Skeletal muscle tissue (tissue), 4 donors: Measurements from ENCODE around the gene EVA1A. TPM values are rescaled to one million over a fixed set of nuclear protein-coding genes. Genes with fewer than 3 reads are reported as not detected.

Experiments used
- H3K27ac ChIP-seq: one replicate; pipeline ENCODE4 v1.7.0; 2013; ENCODE audit warnings: mild to moderate bottlenecking, low read depth, low read length, inconsistent platforms
- H3K27me3 ChIP-seq, 3 donors: one replicate each; pipeline ENCODE4 v1.7.0; 2013; ENCODE audit warnings: low read length in 3 of 3; ENCODE audit not compliant: control insufficient read depth in 3 of 3, insufficient read depth in 3 of 3
- H3K36me3 ChIP-seq, 3 donors: one replicate each; pipeline ENCODE4 v1.7.0; 2013; ENCODE audit warnings: low read length in 3 of 3; ENCODE audit not compliant: control insufficient read depth in 3 of 3, insufficient read depth in 3 of 3
- H3K4me1 ChIP-seq, 3 donors: one replicate each; pipeline ENCODE4 v1.7.0; 2013; ENCODE audit warnings: low read length in 3 of 3, mild to moderate bottlenecking in 3 of 3; ENCODE audit not compliant: control insufficient read depth in 3 of 3, insufficient read depth in 3 of 3
- H3K4me3 ChIP-seq, 3 donors: one replicate each; pipeline ENCODE4 v1.7.0; 2013; ENCODE audit warnings: low read length in 3 of 3
- H3K9ac ChIP-seq, 3 donors: one replicate each; pipeline ENCODE4 v1.7.0; 2013; ENCODE audit warnings: low read length in 3 of 3, mild to moderate bottlenecking in 3 of 3, moderate library complexity in 2 of 3, low read depth in 1 of 3
- H3K9me3 ChIP-seq, 3 donors: one replicate each; pipeline ENCODE4 v1.7.0; 2013; ENCODE audit warnings: low read length in 3 of 3; ENCODE audit not compliant: control insufficient read depth in 3 of 3
- total RNA-seq: library from RNA; depleted of rRNA; stranded (reverse); fragments of >200 nt; gene quantifications from one replicate; pipeline ENCODE4 v1.2.3, GENCODE V29; 2014
- donor health status: Osteomylitis.

Gene EVA1A
- 6.3 TPM for total RNA-seq

- H3K27ac ChIP-seq, result peak within 1 kb of the TSS; percentile 19
- no peaks in the 10 kb centered on the region for H3K9me3 ChIP-seq
- peak within 1 kb of the TSS in 1 of 3 donors; percentile 57 for H3K9ac ChIP-seq
- peaks cover 0 to 22% (median 15%) of the 10 kb centered on the region in 3 donors for H3K27me3 ChIP-seq
- peak within 1 kb of the TSS; percentile 57 to 72 (median 69) for H3K4me3 ChIP-seq
- no peaks in the 10 kb centered on the region for H3K36me3 ChIP-seq
- H3K4me1 ChIP-seq, result peaks cover 6 to 8% (median 7%) of the 10 kb centered on the region in 3 donors
Observed at GRCh38 chr2:75560768-75561565, at the start of gene EVA1A. EVA1A (minus strand) TSS chr2:75560939; CDS start chr2:75518140, 42,799 bp downstream.

- Histone ChIP-seq H3K9me3 (no peaks in the 10 kb centered on the region), H3K27me3 (peaks cover 12 to 45% (median 39%) of the 10 kb centered on the region in 3 donors), H3K36me3 (no peaks in the 10 kb centered on the region), H3K4me3 (no peak overlapping the region), H3K9ac (no peak overlapping the region), H3K4me1 (peaks cover 0 to 4% (median 4%) of the 10 kb centered on the region in 3 donors), H3K27ac (no peak overlapping the region)
Observed at GRCh38 chr2:75609937-75610508, 49.3 kb upstream of the EVA1A start.

- Histone ChIP-seq H3K36me3 (no peaks in the 10 kb centered on the region), H3K27ac (no peak overlapping the region), H3K4me1 (peaks cover 0 to 4% (median 4%) of the 10 kb centered on the region in 3 donors), H3K9me3 (no peaks in the 10 kb centered on the region), H3K4me3 (no peak overlapping the region), H3K9ac (no peak overlapping the region), H3K27me3 (peaks cover 12 to 45% (median 39%) of the 10 kb centered on the region in 3 donors)
Observed at GRCh38 chr2:75609334-75609689, 48.6 kb upstream of the EVA1A start.

- no peaks in the 10 kb centered on the region for H3K9me3 ChIP-seq
- peak overlapping the region in 2 of 3 donors; percentile 31 to 40 for H3K4me3 ChIP-seq
- H3K4me1 ChIP-seq, result peaks cover 0 to 4% (median 4%) of the 10 kb centered on the region in 3 donors
- no peak overlapping the region for H3K9ac ChIP-seq
- no peaks in the 10 kb centered on the region for H3K36me3 ChIP-seq
- no peak overlapping the region for H3K27ac ChIP-seq
- peaks cover 12 to 45% (median 39%) of the 10 kb centered on the region in 3 donors for H3K27me3 ChIP-seq
Observed at GRCh38 chr2:75608684-75609333, 48.1 kb upstream of the EVA1A start.

- H3K27me3 ChIP-seq, result peaks cover 12 to 45% (median 39%) of the 10 kb centered on the region in 3 donors
- H3K9ac ChIP-seq, result no peak overlapping the region
- no peak overlapping the region for H3K27ac ChIP-seq
- H3K4me3 ChIP-seq, result no peak overlapping the region
- H3K4me1 ChIP-seq, result peaks cover 0 to 4% (median 4%) of the 10 kb centered on the region in 3 donors
- H3K36me3 ChIP-seq, result no peaks in the 10 kb centered on the region
- no peaks in the 10 kb centered on the region for H3K9me3 ChIP-seq
Observed at GRCh38 chr2:75607988-75608683, 47.4 kb upstream of the EVA1A start.

- Histone ChIP-seq H3K9ac (no peak overlapping the region), H3K36me3 (no peaks in the 10 kb centered on the region), H3K27ac (no peak overlapping the region), H3K4me1 (peaks cover 0 to 4% (median 4%) of the 10 kb centered on the region in 3 donors), H3K27me3 (peaks cover 12 to 45% (median 39%) of the 10 kb centered on the region in 3 donors), H3K9me3 (no peaks in the 10 kb centered on the region), H3K4me3 (no peak overlapping the region)
Observed at GRCh38 chr2:75607400-75607798, 46.7 kb upstream of the EVA1A start.

GRCh38 chr2:75606761-75607399, 46.1 kb upstream of the EVA1A start:
- Histone ChIP-seq H3K4me3 (no peak overlapping the region), H3K36me3 (no peaks in the 10 kb centered on the region), H3K4me1 (peaks cover 0 to 4% (median 4%) of the 10 kb centered on the region in 3 donors), H3K27me3 (peaks cover 12 to 45% (median 39%) of the 10 kb centered on the region in 3 donors), H3K27ac (no peak overlapping the region), H3K9me3 (no peaks in the 10 kb centered on the region), H3K9ac (no peak overlapping the region)

GRCh38 chr2:75605770-75606529, 45.2 kb upstream of the EVA1A start:
- Histone ChIP-seq H3K4me3 (no peak overlapping the region), H3K9ac (no peak overlapping the region), H3K4me1 (peaks cover 0 to 4% (median 4%) of the 10 kb centered on the region in 3 donors), H3K27me3 (peaks cover 12 to 45% (median 34%) of the 10 kb centered on the region in 3 donors), H3K36me3 (no peaks in the 10 kb centered on the region), H3K27ac (no peak overlapping the region), H3K9me3 (no peaks in the 10 kb centered on the region)

- Histone ChIP-seq H3K27ac (no peak overlapping the region), H3K27me3 (peaks cover 7 to 33% (median 24%) of the 10 kb centered on the region in 3 donors), H3K9me3 (no peaks in the 10 kb centered on the region), H3K36me3 (no peaks in the 10 kb centered on the region), H3K9ac (no peak overlapping the region), H3K4me3 (no peak overlapping the region), H3K4me1 (peaks cover 0 to 4% (median 4%) of the 10 kb centered on the region in 3 donors)
Observed at GRCh38 chr2:75604484-75604883, 43.7 kb upstream of the EVA1A start.
